Measurements from ENCODE around the gene MFAP5.

DNA sequence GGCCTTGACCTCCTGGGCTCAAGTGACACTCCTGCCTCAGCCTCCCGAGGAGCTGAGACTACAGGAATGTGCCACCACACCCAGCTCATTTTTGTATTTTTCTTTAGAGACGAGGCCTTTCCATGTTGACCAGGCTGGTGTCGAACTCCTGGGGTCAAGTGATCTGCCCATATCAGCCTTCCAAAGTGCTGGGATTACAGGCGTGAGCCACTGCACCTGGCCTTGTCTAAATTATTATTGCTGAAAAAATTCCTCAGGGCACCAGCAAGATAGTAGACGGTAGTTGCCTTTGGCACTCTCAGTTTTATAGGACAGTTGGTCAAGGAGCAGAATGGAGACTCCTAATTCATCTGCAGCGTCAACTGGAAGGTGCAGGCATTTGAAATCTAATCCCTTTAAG lies 47.4 kb downstream of the MFAP5 start:
- no peak for TF ChIP-seq EZH2 (IDR thresholded peaks at IDR 0.05; ENCODE audit: borderline replicate concordance, low read length)
- TF ChIP-seq, protein P1, sequence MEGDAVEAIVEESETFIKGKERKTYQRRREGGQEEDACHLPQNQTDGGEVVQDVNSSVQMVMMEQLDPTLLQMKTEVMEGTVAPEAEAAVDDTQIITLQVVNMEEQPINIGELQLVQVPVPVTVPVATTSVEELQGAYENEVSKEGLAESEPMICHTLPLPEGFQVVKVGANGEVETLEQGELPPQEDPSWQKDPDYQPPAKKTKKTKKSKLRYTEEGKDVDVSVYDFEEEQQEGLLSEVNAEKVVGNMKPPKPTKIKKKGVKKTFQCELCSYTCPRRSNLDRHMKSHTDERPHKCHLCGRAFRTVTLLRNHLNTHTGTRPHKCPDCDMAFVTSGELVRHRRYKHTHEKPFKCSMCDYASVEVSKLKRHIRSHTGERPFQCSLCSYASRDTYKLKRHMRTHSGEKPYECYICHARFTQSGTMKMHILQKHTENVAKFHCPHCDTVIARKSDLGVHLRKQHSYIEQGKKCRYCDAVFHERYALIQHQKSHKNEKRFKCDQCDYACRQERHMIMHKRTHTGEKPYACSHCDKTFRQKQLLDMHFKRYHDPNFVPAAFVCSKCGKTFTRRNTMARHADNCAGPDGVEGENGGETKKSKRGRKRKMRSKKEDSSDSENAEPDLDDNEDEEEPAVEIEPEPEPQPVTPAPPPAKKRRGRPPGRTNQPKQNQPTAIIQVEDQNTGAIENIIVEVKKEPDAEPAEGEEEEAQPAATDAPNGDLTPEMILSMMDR (IDR thresholded peaks at IDR 0.05; ENCODE audit: low read length): no peak
